ENCODE results near the gene TMEM8B. TPM values are rescaled to one million over a fixed set of nuclear protein-coding genes. Genes with fewer than 3 reads are reported as not detected.

Gene TMEM8B
- total and polyA plus RNA-seq, 2 of the 8 experiments (the other 6 are each of a cell fraction or from before 2014, with no cell fraction given), result 7.5 to 10.4 TPM

GRCh38 chr9:35814841-35815543 is 14.0 kb upstream of the TMEM8B start, which contains the start of gene HINT2:
Gene HINT2 (minus strand): TSS chr9:35815042. CDS start chr9:35814979, 63 bp downstream.
- Histone ChIP-seq H3K4me3 (ENCODE audit: extremely low read depth in 1 of 4, insufficient read depth in 2 of 4, low read depth in 3 of 4, low read length in 4 of 4) (peak within 1 kb of the TSS; percentile 72 to 98 (median 80)), H3K4me1 (replicated peaks in 1 of 4; ENCODE audit: control insufficient read depth in 3 of 4, insufficient read depth in 4 of 4, low read length in 3 of 4) (peaks cover 0 to 7% (median 4%) of the 10 kb centered on the region in 4 experiments; a peak in 6 of 7 replicates), H3K79me1 (ENCODE audit: low read depth, low read length) (no peaks in the 10 kb centered on the region), H4K91ac (replicated peaks; ENCODE audit: insufficient read length, low read length) (peak within 1 kb of the TSS; percentile 30), H3K14ac (ENCODE audit: insufficient read length) (no peak within 1 kb of the TSS), H2BK15ac (ENCODE audit: low read length) (no peak within 1 kb of the TSS), H4K20me1 (replicated peaks in 1 of 2; ENCODE audit: control insufficient read depth in 1 of 2, insufficient read depth in 2 of 2, low read length in 2 of 2) (peaks cover 0 to 2% of the 10 kb centered on the region in 2 experiments), H3K23ac (ENCODE audit: insufficient read length) (no peak within 1 kb of the TSS), H3K9ac (replicated peaks in 1 of 4; ENCODE audit: extremely low read depth in 1 of 4, low read depth in 3 of 4, low read length in 3 of 4) (peak within 1 kb of the TSS; percentile 77 to 89 (median 84)), H3K27me3 (replicated peaks in 1 of 4; ENCODE audit: control insufficient read depth in 3 of 4, extremely low read depth in 1 of 4, insufficient read depth in 3 of 4, low read length in 3 of 4) (peaks cover 0 to 3% (median 2%) of the 10 kb centered on the region in 4 experiments; a peak in 1 of 7 replicates), H2BK120ac (replicated peaks; ENCODE audit: low read depth, low read length) (no peak within 1 kb of the TSS), H2BK20ac (ENCODE audit: low read length) (no peak within 1 kb of the TSS), H4K8ac (ENCODE audit: extremely low read depth, insufficient read depth, low read length) (peak within 1 kb of the TSS; percentile 88; the same call in 1 of the 2 replicates), H3K9me3 (ENCODE audit: insufficient read depth in 2 of 2, low read depth in 1 of 2, low read length in 1 of 2) (no peaks in the 10 kb centered on the region), H3K4me2 (ENCODE audit: insufficient read depth in 1 of 2, low read depth in 2 of 2, low read length in 2 of 2) (peak within 1 kb of the TSS; percentile 75 to 78), H3K56ac (replicated peaks; ENCODE audit: insufficient read length, low read depth, low read length) (peak within 1 kb of the TSS; percentile 55), H2BK12ac (ENCODE audit: low read depth, low read length) (no peak within 1 kb of the TSS), H3K23me2 (ENCODE audit: low read depth, low read length) (peaks cover 4% of the 10 kb centered on the region), H3K27ac (ENCODE audit: low read depth, low read length) (peak within 1 kb of the TSS; percentile 85), H3K36me3 (ENCODE audit: control insufficient read depth in 2 of 4, insufficient read depth in 4 of 4, low read length in 3 of 4) (no peaks in the 10 kb centered on the region), H4K5ac (ENCODE audit: insufficient read length, low read depth, low read length) (peak within 1 kb of the TSS; percentile 61), H3K4ac (replicated peaks; ENCODE audit: insufficient read length, low read depth, low read length) (no peak within 1 kb of the TSS), H2AK5ac (ENCODE audit: low read depth, low read length) (no peak within 1 kb of the TSS), H3K18ac (ENCODE audit: extremely low read depth, low read length) (peak within 1 kb of the TSS; percentile 91), H2AFZ (ENCODE audit: low read length) (peak within 1 kb of the TSS; percentile 73), H3K79me2 (ENCODE audit: control insufficient read depth in 1 of 2, insufficient read depth in 2 of 2, low read length in 2 of 2) (no peaks in the 10 kb centered on the region), H2BK5ac (ENCODE audit: low read depth, low read length) (peak within 1 kb of the TSS; percentile 96)
- POLR2A ChIA-PET (ENCODE audit: partially characterized antibody), result interaction anchor here (0.8 to 4.5 kb wide), 21 partner anchors 8 to 150 kb away, joined by 3 to 38 read pairs (median 4); partner anchors contain the start of genes ARHGEF39, CREB3, FAM221B and GBA2
- peak; percentile 60 for FAIRE-seq
- 3% methylated on average over 28 of the region's 52 CpGs; no CpG with 5 or more reads in 1 of the 2 experiments for WGBS, 2 experiments (ENCODE audit: extremely low coverage in 1 of 2, insufficient coverage in 1 of 2, insufficient read length in 1 of 2, insufficient replicate concordance in 2 of 2, low coverage in 1 of 2, low lambda C conversion rate in 2 of 2, missing lambda C conversion rate in 1 of 2)
- peak; percentile 93 to 96 for DNase-seq (ENCODE audit: low read depth in 1 of 2, low spot score in 2 of 2)
- CTCF ChIA-PET (ENCODE audit: partially characterized antibody), result interaction anchor here (0.6 to 6.2 kb wide), 20 partner anchors 12 to 154 kb away, joined by 3 to 115 read pairs (median 6); partner anchors contain the start of genes FAM221B, NPR2 and TMEM8B
- TF ChIP-seq SUZ12 (IDR thresholded peaks at IDR 0.05; ENCODE audit: low read length), result no peak
- TF ChIP-seq KDM4A (IDR thresholded peaks at IDR 0.05; ENCODE audit: low read depth, low read length, severe bottlenecking), result peak; percentile 79
- no peak for TF ChIP-seq MAFK (IDR thresholded peaks at IDR 0.05; ENCODE audit: low read depth, low read length)
- TF ChIP-seq RXRA (IDR thresholded peaks at IDR 0.05; ENCODE audit: insufficient read depth, low read depth, low read length), result no peak
- TF ChIP-seq PHF8 (conservative IDR thresholded peaks at IDR 0.05; ENCODE audit: low read depth, low read length), result peak; percentile 93
- no peak for TF ChIP-seq SIN3A (conservative IDR thresholded peaks at IDR 0.05 in 1 of 2, IDR thresholded peaks at IDR 0.05 in 1 of 2; ENCODE audit: low read depth in 1 of 2, low read length in 2 of 2)
- no peak for TF ChIP-seq KDM1A (IDR thresholded peaks at IDR 0.05; ENCODE audit: borderline replicate concordance, low read length)
- TF ChIP-seq BCL11A (IDR thresholded peaks at IDR 0.05; ENCODE audit: low read depth in 2 of 2, low read length in 2 of 2), result no peak
- TF ChIP-seq SP1 (IDR thresholded peaks at IDR 0.05; ENCODE audit: low read depth, low read length), result peak; percentile 81
- TF ChIP-seq HDAC6 (IDR thresholded peaks at IDR 0.05; ENCODE audit: low read depth, low read length), result no peak
- peak; percentile 7 to 79; a peak in 2 of 3 replicates for TF ChIP-seq POLR2A (IDR thresholded peaks at IDR 0.05; ENCODE audit: control extremely low read depth in 1 of 2, low read depth in 2 of 2, low read length in 2 of 2)
- TF ChIP-seq MAX (IDR thresholded peaks at IDR 0.05), result no peak; the same call in 1 of the 2 replicates
